ENCODE results near the gene SAMD1. TPM values are rescaled to one million over a fixed set of nuclear protein-coding genes. Genes with fewer than 3 reads are reported as not detected.

The SAMD1 gene
- total and polyA plus RNA-seq, 2 of the 8 experiments (the other 6 are each of a cell fraction or from before 2014, with no cell fraction given): 40.0 to 100 TPM

DNA sequence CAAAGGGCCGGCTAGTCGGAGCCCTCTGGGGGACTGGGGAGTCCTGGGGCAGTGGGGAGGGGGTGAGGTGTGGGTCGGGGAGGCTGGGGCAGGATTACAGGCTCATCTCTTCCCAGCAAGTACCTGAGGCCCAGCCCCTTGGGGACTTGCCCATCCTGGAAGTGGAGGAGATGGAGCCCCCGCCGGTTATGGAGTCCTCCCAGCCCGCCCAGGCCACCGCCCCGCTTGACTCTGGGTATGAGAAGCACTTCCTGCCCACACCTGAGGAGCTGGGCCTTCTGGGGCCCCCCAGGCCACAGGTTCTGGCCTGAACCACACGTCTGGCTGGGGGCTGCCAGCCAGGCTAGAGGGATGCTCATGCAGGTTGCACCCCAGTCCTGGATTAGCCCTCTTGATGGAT lies 38.6 kb downstream of the SAMD1 start:
- ChIA-PET POLR2A (ENCODE audit: partially characterized antibody) (interaction anchor here (0.9 kb wide), 1 partner anchor 85 kb away, joined by 3 read pairs; the partner anchor contains the start of gene ASF1B), CTCF (ENCODE audit: partially characterized antibody) (interaction anchor here (0.9 to 9.9 kb wide), 8 partner anchors 9 to 173 kb away, joined by 3 to 77 read pairs (median 6); partner anchors contain the start of genes IL27RA, MISP3 and PALM3)
- H4K20me1 ChIP-seq (replicated peaks in 1 of 2; ENCODE audit: control insufficient read depth in 1 of 2, insufficient read depth in 2 of 2, low read length in 2 of 2): no peaks in the 10 kb centered on the region
- H2BK120ac ChIP-seq (replicated peaks; ENCODE audit: low read depth, low read length): no peak overlapping the region
- no peaks in the 10 kb centered on the region; a peak in 1 of 4 replicates for H3K9me3 ChIP-seq (ENCODE audit: insufficient read depth in 2 of 2, low read depth in 1 of 2, low read length in 1 of 2)
- peaks cover 0 to 2% (median 0%) of the 10 kb centered on the region in 4 experiments; a peak in 1 of 7 replicates for H3K27me3 ChIP-seq (replicated peaks in 1 of 4; ENCODE audit: control insufficient read depth in 3 of 4, extremely low read depth in 1 of 4, insufficient read depth in 3 of 4, low read length in 3 of 4)
- TF ChIP-seq, protein P1, sequence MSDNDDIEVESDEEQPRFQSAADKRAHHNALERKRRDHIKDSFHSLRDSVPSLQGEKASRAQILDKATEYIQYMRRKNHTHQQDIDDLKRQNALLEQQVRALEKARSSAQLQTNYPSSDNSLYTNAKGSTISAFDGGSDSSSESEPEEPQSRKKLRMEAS (IDR thresholded peaks at IDR 0.05): no peak
- no peak for TF ChIP-seq CHD2 (IDR thresholded peaks at IDR 0.05; ENCODE audit: low read length)
- TF ChIP-seq POU5F1 (IDR thresholded peaks at IDR 0.05; ENCODE audit: low read depth, low read length): no peak
- no peak for TF ChIP-seq BACH1 (IDR thresholded peaks at IDR 0.05; ENCODE audit: low read length)
- no peak for TF ChIP-seq MAFK (IDR thresholded peaks at IDR 0.05; ENCODE audit: low read depth, low read length)
- TF ChIP-seq, protein P2, sequence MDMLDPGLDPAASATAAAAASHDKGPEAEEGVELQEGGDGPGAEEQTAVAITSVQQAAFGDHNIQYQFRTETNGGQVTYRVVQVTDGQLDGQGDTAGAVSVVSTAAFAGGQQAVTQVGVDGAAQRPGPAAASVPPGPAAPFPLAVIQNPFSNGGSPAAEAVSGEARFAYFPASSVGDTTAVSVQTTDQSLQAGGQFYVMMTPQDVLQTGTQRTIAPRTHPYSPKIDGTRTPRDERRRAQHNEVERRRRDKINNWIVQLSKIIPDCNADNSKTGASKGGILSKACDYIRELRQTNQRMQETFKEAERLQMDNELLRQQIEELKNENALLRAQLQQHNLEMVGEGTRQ (IDR thresholded peaks at IDR 0.05; ENCODE audit: low read length): no peak
- no peak for TF ChIP-seq POLR2A (IDR thresholded peaks at IDR 0.05; ENCODE audit: control extremely low read depth in 1 of 2, low read depth in 2 of 2, low read length in 2 of 2)
- no peak for TF ChIP-seq CHD1 (IDR thresholded peaks at IDR 0.05; ENCODE audit: low read depth, low read length)
- H2BK20ac ChIP-seq (ENCODE audit: low read length): no peak overlapping the region
- no peak overlapping the region for H2AK5ac ChIP-seq (ENCODE audit: low read depth, low read length)
- no peak overlapping the region for H3K4me2 ChIP-seq (ENCODE audit: insufficient read depth in 1 of 2, low read depth in 2 of 2, low read length in 2 of 2)
- H2AFZ ChIP-seq (ENCODE audit: low read length): no peak overlapping the region
- H3K9ac ChIP-seq (replicated peaks in 1 of 4; ENCODE audit: extremely low read depth in 1 of 4, low read depth in 3 of 4, low read length in 3 of 4): no peak overlapping the region
- no peak for FAIRE-seq
- H3K27ac ChIP-seq (ENCODE audit: low read depth, low read length): no peak overlapping the region
- H3K23me2 ChIP-seq (ENCODE audit: low read depth, low read length): peaks cover 2% of the 10 kb centered on the region; the same call in 1 of the 2 replicates
- no peak overlapping the region for H2BK5ac ChIP-seq (ENCODE audit: low read depth, low read length)
- no peak overlapping the region for H3K23ac ChIP-seq (ENCODE audit: insufficient read length)
- no peaks in the 10 kb centered on the region for H3K79me2 ChIP-seq (ENCODE audit: control insufficient read depth in 1 of 2, insufficient read depth in 2 of 2, low read length in 2 of 2)
- H3K4me1 ChIP-seq (replicated peaks in 1 of 4; ENCODE audit: control insufficient read depth in 3 of 4, insufficient read depth in 4 of 4, low read length in 3 of 4): peaks cover 0 to 3% (median under 1%) of the 10 kb centered on the region in 4 experiments; a peak in 2 of 7 replicates
- no peak overlapping the region for H3K18ac ChIP-seq (ENCODE audit: extremely low read depth, low read length)
- no peak overlapping the region for H3K4ac ChIP-seq (replicated peaks; ENCODE audit: insufficient read length, low read depth, low read length)
- H4K91ac ChIP-seq (replicated peaks; ENCODE audit: insufficient read length, low read length): no peak overlapping the region
- H4K5ac ChIP-seq (ENCODE audit: insufficient read length, low read depth, low read length): no peak overlapping the region
- H3K36me3 ChIP-seq (ENCODE audit: control insufficient read depth in 2 of 4, insufficient read depth in 4 of 4, low read length in 3 of 4): no peaks in the 10 kb centered on the region
- H2BK12ac ChIP-seq (ENCODE audit: low read depth, low read length): no peak overlapping the region
- H3K4me3 ChIP-seq (ENCODE audit: extremely low read depth in 1 of 4, insufficient read depth in 2 of 4, low read depth in 3 of 4, low read length in 4 of 4): no peak overlapping the region
- H2BK15ac ChIP-seq (ENCODE audit: low read length): no peak overlapping the region
- no peak overlapping the region for H3K56ac ChIP-seq (replicated peaks; ENCODE audit: insufficient read length, low read depth, low read length)
- no peak overlapping the region for H3K14ac ChIP-seq (ENCODE audit: insufficient read length)
- H3K79me1 ChIP-seq (ENCODE audit: low read depth, low read length): no peaks in the 10 kb centered on the region
- 93% methylated on average over 6 of the region's 9 CpGs; no CpG with 5 or more reads in 1 of the 2 experiments for WGBS, 2 experiments (ENCODE audit: extremely low coverage in 1 of 2, insufficient coverage in 1 of 2, insufficient read length in 1 of 2, insufficient replicate concordance in 2 of 2, low coverage in 1 of 2, low lambda C conversion rate in 2 of 2, missing lambda C conversion rate in 1 of 2)
- no peak overlapping the region for H4K8ac ChIP-seq (ENCODE audit: extremely low read depth, insufficient read depth, low read length)
- DNase-seq (ENCODE audit: low read depth in 1 of 2, low spot score in 2 of 2): no peak
